SK-N-SH (cell line): ENCODE measurements around the gene LTV1. TPM values are rescaled to one million over a fixed set of nuclear protein-coding genes. Genes with fewer than 3 reads are reported as not detected.

Experiments
- CTCF ChIA-PET: fragments of 300-600, 350-600 bp; formaldehyde crosslinking; extraction: SDS; loops from one replicate; lab custom pipeline; 2021; lab: Yijun Ruan, JAX
- POLR2A ChIA-PET: fragments of 350-600 bp; sonication (Branson Sonifier 250); formaldehyde crosslinking; extraction: SDS; loops from one replicate; lab custom pipeline; 2020; ENCODE audit warnings: antibody characterized with exemption, inconsistent platforms; lab: Yijun Ruan, JAX
- DNase-seq: peaks from one replicate; pipeline ENCODE4 v3.0.0; 2012
- H2AFZ ChIP-seq: fragments of 200-600 bp; sonication (generic); 2 replicates; pipeline ENCODE4 v1.8.1; 2016; ENCODE audit warnings: antibody characterized with exemption, mild to moderate bottlenecking, low read depth
- H3F3A ChIP-seq: fragments of 200-600 bp; sonication (generic); replicated peaks from 2 replicates; pipeline ENCODE3; 2016; ENCODE audit warnings: antibody characterized with exemption, mild to moderate bottlenecking; ENCODE audit not compliant: insufficient read depth
- H3K27ac ChIP-seq, 2 experiments: fragments of 200-500 bp in 1 of 2; fragments of 200-600 bp in 1 of 2; sonication (Bioruptor generic) in 1 of 2; sonication (generic), shearing (Covaris generic) in 1 of 2; 2 replicates each; pipeline versions ENCODE4 v1.5.1 to v1.6.1; 2014 to 2016; ENCODE audit warnings: low read depth in 2 of 2, inconsistent platforms in 1 of 2, low read length in 1 of 2, mild to moderate bottlenecking in 1 of 2, mixed read lengths in 1 of 2
- H3K27me3 ChIP-seq: fragments of 200-600 bp; sonication (generic), shearing (Covaris generic); 2 replicates; pipeline ENCODE4 v1.6.1; 2016; ENCODE audit warnings: mixed run types; ENCODE audit not compliant: insufficient read depth
- H3K36me3 ChIP-seq, 2 experiments: fragments of 200-500 bp in 1 of 2; fragments of 200-600 bp in 1 of 2; sonication (Bioruptor generic) in 1 of 2; sonication (generic) in 1 of 2; replicated peaks in 1 of 2; 2 replicates each; pipeline versions ENCODE3 to v1.5.1; 2014 to 2016; ENCODE audit warnings: low read length in 1 of 2, mild to moderate bottlenecking in 1 of 2; ENCODE audit not compliant: insufficient read depth in 2 of 2, control insufficient read depth in 1 of 2
- H3K4me1 ChIP-seq, 2 experiments: fragments of 200-500 bp in 1 of 2; fragments of 200-600 bp in 1 of 2; sonication (Bioruptor generic) in 1 of 2; sonication (generic), shearing (Covaris generic) in 1 of 2; 2 replicates each; pipeline versions ENCODE4 v1.5.1 to v1.6.1; 2014 to 2016; ENCODE audit warnings: low read depth in 1 of 2, low read length in 1 of 2, mixed run types in 1 of 2; ENCODE audit not compliant: insufficient read depth in 2 of 2, control insufficient read depth in 1 of 2
- H3K4me2 ChIP-seq: fragments of 200-600 bp; sonication (generic), shearing (Covaris generic); 2 replicates; pipeline ENCODE4 v1.6.1; 2017; ENCODE audit warnings: mixed run types
- H3K4me3 ChIP-seq, 2 experiments: fragments of 200-500 bp in 1 of 2; fragments of 200-600 bp in 1 of 2; sonication (Bioruptor generic) in 1 of 2; sonication (generic), shearing (Covaris generic) in 1 of 2; 2 replicates each; pipeline versions ENCODE4 v1.5.1 to v1.8.1; 2014 to 2016; ENCODE audit warnings: low read depth in 2 of 2, inconsistent platforms in 1 of 2, low read length in 1 of 2, mild to moderate bottlenecking in 1 of 2, mixed read lengths in 1 of 2, moderate library complexity in 1 of 2
- H3K79me2 ChIP-seq: fragments of 200-600 bp; sonication (generic); 2 replicates; pipeline ENCODE4 v1.8.1; 2017; ENCODE audit warnings: mild to moderate bottlenecking; ENCODE audit not compliant: insufficient read depth
- H3K9ac ChIP-seq: fragments of 200-600 bp; sonication (generic); 2 replicates; pipeline ENCODE4 v1.6.1; 2017; ENCODE audit warnings: mixed run types
- H3K9me2 ChIP-seq: fragments of 200-600 bp; sonication (generic); 2 replicates; pipeline ENCODE4 v1.6.1; 2017; ENCODE audit warnings: mixed run types
- H3K9me3 ChIP-seq: fragments of 200-600 bp; sonication (generic); 2 replicates; pipeline ENCODE4 v1.6.1; 2017; ENCODE audit warnings: mixed run types, mild to moderate bottlenecking, moderate library complexity
- H4K20me1 ChIP-seq: fragments of 200-600 bp; sonication (generic); 2 replicates; pipeline ENCODE4 v1.6.1; 2017; ENCODE audit warnings: mild to moderate bottlenecking, mixed run types; ENCODE audit not compliant: insufficient read depth
- CHD2 ChIP-seq: fragments of 150-350 bp; IDR thresholded peaks from 2 replicates; pipeline ENCODE4 v1.6.1; 2018; ENCODE audit warnings: low read length; ENCODE audit not compliant: partially characterized antibody
- ELF1 ChIP-seq: IDR thresholded peaks from 2 replicates; pipeline ENCODE4 v1.4.0; 2012
- EP300 ChIP-seq, 2 experiments: IDR thresholded peaks; 2 replicates each; pipeline versions ENCODE4 v1.4.0 to v1.6.1; 2012; ENCODE audit warnings: borderline replicate concordance in 1 of 2, low read depth in 1 of 2, low read length in 1 of 2
- EZH2phosphoT487 ChIP-seq: fragments of 200-600 bp; sonication (generic); IDR thresholded peaks from 2 replicates; pipeline ENCODE4 v1.6.1; 2017; ENCODE audit warnings: low read depth, mixed run types, mild to moderate bottlenecking, antibody characterized with exemption, moderate library complexity, borderline replicate concordance
- FOSL2 ChIP-seq: IDR thresholded peaks from 2 replicates; pipeline ENCODE4 v1.4.0; 2012; ENCODE audit warnings: low read depth, mild to moderate bottlenecking, moderate library complexity, borderline replicate concordance
- FOXM1 ChIP-seq: IDR thresholded peaks from 2 replicates; pipeline ENCODE4 v1.4.0; 2012; ENCODE audit warnings: low read depth, mild to moderate bottlenecking
- JUND ChIP-seq: IDR thresholded peaks from 2 replicates; pipeline ENCODE4 v1.4.0; 2012
- MXI1 ChIP-seq: IDR thresholded peaks from 2 replicates; pipeline ENCODE4 v1.6.1; 2012; ENCODE audit warnings: mild to moderate bottlenecking, low read depth, low read length, improper control_type of control experiment
- NFIC ChIP-seq: IDR thresholded peaks from 2 replicates; pipeline ENCODE4 v1.4.0; 2012; ENCODE audit warnings: borderline replicate concordance
- NRF1 ChIP-seq: IDR thresholded peaks from 2 replicates; pipeline ENCODE4 v1.6.1; 2012; ENCODE audit warnings: low read depth, mild to moderate bottlenecking, low read length
- PBX3 ChIP-seq: IDR thresholded peaks from 2 replicates; pipeline ENCODE4; 2012
- POLR2AphosphoS5 ChIP-seq: IDR thresholded peaks from 2 replicates; pipeline ENCODE4 v1.6.1; 2012; ENCODE audit warnings: low read depth, low read length
- RFX5 ChIP-seq: IDR thresholded peaks from 2 replicates; pipeline ENCODE4 v1.6.1; 2012; ENCODE audit warnings: mild to moderate bottlenecking, improper control_type of control experiment, low read length
- SIN3A ChIP-seq: IDR thresholded peaks from 2 replicates; pipeline ENCODE4 v1.6.1; 2012; ENCODE audit warnings: low read depth, mild to moderate bottlenecking, low read length, moderate library complexity, borderline replicate concordance
- SMC3 ChIP-seq: IDR thresholded peaks from 2 replicates; pipeline ENCODE4 v1.6.1; 2012; ENCODE audit warnings: low read depth, low read length, improper control_type of control experiment
- TAF1 ChIP-seq: IDR thresholded peaks from 2 replicates; pipeline ENCODE4 v1.6.1; 2012; ENCODE audit warnings: low read depth, mild to moderate bottlenecking, low read length, moderate library complexity, borderline replicate concordance
- TEAD4 ChIP-seq: IDR thresholded peaks from 2 replicates; pipeline ENCODE4 v1.4.0; 2012; ENCODE audit warnings: mild to moderate bottlenecking, borderline replicate concordance; ENCODE audit not compliant: insufficient read depth
- WGBS: methylation state at CpG from one replicate; pipeline ENCODE4 v1.1.6; 2017; ENCODE audit warnings: low lambda C conversion rate; 5-methylcytosine and 5-hydroxymethylcytosine counted together
- polyA plus RNA-seq, 3 experiments: library from polyadenylated mRNA; depleted of rRNA; stranded (reverse); fragments of >200 nt; gene quantifications; 2 replicates each; pipeline ENCODE4 v1.2.3, GENCODE V29; 2012
- TF ChIP-seq, protein P1 (sequence below): fragments of 150-350 bp; IDR thresholded peaks from 2 replicates; pipeline ENCODE4 v1.6.1; 2017; ENCODE audit warnings: antibody characterized with exemption, low read length, low read depth, borderline replicate concordance
- TF ChIP-seq, protein P2 (sequence below): IDR thresholded peaks from 2 replicates; pipeline ENCODE4 v1.4.0; 2012; ENCODE audit warnings: low read depth, borderline replicate concordance

Gene LTV1
- polyA plus RNA-seq, 1 of the 3 experiments (the other 2 are of a cell fraction): 19.4 TPM

GRCh38 chr6:143843677-143843999, 500 bp downstream of the LTV1 start:
- ChIA-PET CTCF (interaction anchor here (0.8 to 2.3 kb wide), 3 partner anchors 143 to 268 kb away, joined by 3 to 15 read pairs (median 4); no protein-coding TSS in a partner anchor), POLR2A (interaction anchor here (1.0 to 1.6 kb wide), 5 partner anchors 17 to 268 kb away, joined by 3 to 5 read pairs (median 3); no protein-coding TSS in a partner anchor)
- no peak for DNase-seq
- Histone ChIP-seq H3K27me3 (no peaks in the 10 kb centered on the region), H3K9ac (peak overlapping the region; percentile 97), H2AFZ (peak overlapping the region; percentile 66), H3K4me1 (peaks cover 0 to 3% of the 10 kb centered on the region in 2 experiments; a peak in 2 of 4 replicates), H3K4me3 (peak overlapping the region; percentile 83 to 97), H3K79me2 (peaks cover 52% of the 10 kb centered on the region), H4K20me1 (no peaks in the 10 kb centered on the region), H3K36me3 (peaks cover 36 to 41% of the 10 kb centered on the region in 2 experiments), H3K4me2 (peak overlapping the region; percentile 87)
- 0% methylated on average over 8 of the region's 9 CpGs for WGBS
- TF ChIP-seq ELF1 (no peak), FOXM1 (no peak), POLR2AphosphoS5 (no peak), EZH2phosphoT487 (no peak), MXI1 (no peak), NRF1 (no peak), TEAD4 (no peak), EP300 (IDR thresholded peaks at IDR 0.05; ENCODE audit: borderline replicate concordance in 1 of 2, low read depth in 1 of 2, low read length in 1 of 2) (no peak), PBX3 (no peak), CHD2 (no peak), SIN3A (no peak), SMC3 (no peak), RFX5 (no peak), JUND (no peak), FOSL2 (no peak)
- TF ChIP-seq, all 33 proteins: peak for 0
- Histone ChIP-seq H3F3A (no peaks in the 10 kb centered on the region), H3K9me3 (no peaks in the 10 kb centered on the region), H3K9me2 (no peaks in the 10 kb centered on the region), H3K27ac (peak overlapping the region; percentile 81 to 86)

- H3F3A ChIP-seq: no peaks in the 10 kb centered on the region
- no peak overlapping the region; the same call in 1 of the 2 replicates for H2AFZ ChIP-seq
- POLR2A ChIA-PET: interaction anchor here (1.1 kb wide), 1 partner anchor 163 kb away, joined by 3 read pairs; no protein-coding TSS in a partner anchor
- TF ChIP-seq EP300 (IDR thresholded peaks at IDR 0.05; ENCODE audit: borderline replicate concordance in 1 of 2, low read depth in 1 of 2, low read length in 1 of 2) (no peak), NFIC (no peak), TAF1 (no peak), FOXM1 (no peak)
- TF ChIP-seq, protein P1, sequence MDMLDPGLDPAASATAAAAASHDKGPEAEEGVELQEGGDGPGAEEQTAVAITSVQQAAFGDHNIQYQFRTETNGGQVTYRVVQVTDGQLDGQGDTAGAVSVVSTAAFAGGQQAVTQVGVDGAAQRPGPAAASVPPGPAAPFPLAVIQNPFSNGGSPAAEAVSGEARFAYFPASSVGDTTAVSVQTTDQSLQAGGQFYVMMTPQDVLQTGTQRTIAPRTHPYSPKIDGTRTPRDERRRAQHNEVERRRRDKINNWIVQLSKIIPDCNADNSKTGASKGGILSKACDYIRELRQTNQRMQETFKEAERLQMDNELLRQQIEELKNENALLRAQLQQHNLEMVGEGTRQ: no peak
- TF ChIP-seq, protein P2, sequence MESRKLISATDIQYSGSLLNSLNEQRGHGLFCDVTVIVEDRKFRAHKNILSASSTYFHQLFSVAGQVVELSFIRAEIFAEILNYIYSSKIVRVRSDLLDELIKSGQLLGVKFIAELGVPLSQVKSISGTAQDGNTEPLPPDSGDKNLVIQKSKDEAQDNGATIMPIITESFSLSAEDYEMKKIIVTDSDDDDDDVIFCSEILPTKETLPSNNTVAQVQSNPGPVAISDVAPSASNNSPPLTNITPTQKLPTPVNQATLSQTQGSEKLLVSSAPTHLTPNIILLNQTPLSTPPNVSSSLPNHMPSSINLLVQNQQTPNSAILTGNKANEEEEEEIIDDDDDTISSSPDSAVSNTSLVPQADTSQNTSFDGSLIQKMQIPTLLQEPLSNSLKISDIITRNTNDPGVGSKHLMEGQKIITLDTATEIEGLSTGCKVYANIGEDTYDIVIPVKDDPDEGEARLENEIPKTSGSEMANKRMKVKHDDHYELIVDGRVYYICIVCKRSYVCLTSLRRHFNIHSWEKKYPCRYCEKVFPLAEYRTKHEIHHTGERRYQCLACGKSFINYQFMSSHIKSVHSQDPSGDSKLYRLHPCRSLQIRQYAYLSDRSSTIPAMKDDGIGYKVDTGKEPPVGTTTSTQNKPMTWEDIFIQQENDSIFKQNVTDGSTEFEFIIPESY: no peak
- peaks cover 0 to 3% of the 10 kb centered on the region in 2 experiments; a peak in 2 of 4 replicates for H3K4me1 ChIP-seq
- peaks cover 39 to 44% of the 10 kb centered on the region in 2 experiments for H3K36me3 ChIP-seq
- peak overlapping the region; percentile 97 for H3K9ac ChIP-seq
- no peaks in the 10 kb centered on the region for H3K9me3 ChIP-seq
- H3K4me2 ChIP-seq: peak overlapping the region; percentile 87
- peak overlapping the region; percentile 81 to 86; a peak in 3 of 4 replicates for H3K27ac ChIP-seq
- WGBS: 1% methylated on average over 4 of the region's 4 CpGs
- H3K27me3 ChIP-seq: no peaks in the 10 kb centered on the region
- H3K4me3 ChIP-seq: peak overlapping the region; percentile 83 to 97
- DNase-seq: peak; percentile 11
- H4K20me1 ChIP-seq: no peaks in the 10 kb centered on the region
- peaks cover 55% of the 10 kb centered on the region for H3K79me2 ChIP-seq
- CTCF ChIA-PET: interaction anchor here (1.0 to 2.3 kb wide), 2 partner anchors 169 to 269 kb away, joined by 4 to 15 read pairs; no protein-coding TSS in a partner anchor
- H3K9me2 ChIP-seq: no peaks in the 10 kb centered on the region
Measured at GRCh38 chr6:143844006-143844405, 868 bp downstream of the LTV1 start.
